ENCODE data around the gene MLH3. TPM values are rescaled to one million over a fixed set of nuclear protein-coding genes. Genes with fewer than 3 reads are reported as not detected.

MLH3 gene
- total RNA-seq: 10 to 100 TPM; 23.3 to 29.6 TPM

DNA sequence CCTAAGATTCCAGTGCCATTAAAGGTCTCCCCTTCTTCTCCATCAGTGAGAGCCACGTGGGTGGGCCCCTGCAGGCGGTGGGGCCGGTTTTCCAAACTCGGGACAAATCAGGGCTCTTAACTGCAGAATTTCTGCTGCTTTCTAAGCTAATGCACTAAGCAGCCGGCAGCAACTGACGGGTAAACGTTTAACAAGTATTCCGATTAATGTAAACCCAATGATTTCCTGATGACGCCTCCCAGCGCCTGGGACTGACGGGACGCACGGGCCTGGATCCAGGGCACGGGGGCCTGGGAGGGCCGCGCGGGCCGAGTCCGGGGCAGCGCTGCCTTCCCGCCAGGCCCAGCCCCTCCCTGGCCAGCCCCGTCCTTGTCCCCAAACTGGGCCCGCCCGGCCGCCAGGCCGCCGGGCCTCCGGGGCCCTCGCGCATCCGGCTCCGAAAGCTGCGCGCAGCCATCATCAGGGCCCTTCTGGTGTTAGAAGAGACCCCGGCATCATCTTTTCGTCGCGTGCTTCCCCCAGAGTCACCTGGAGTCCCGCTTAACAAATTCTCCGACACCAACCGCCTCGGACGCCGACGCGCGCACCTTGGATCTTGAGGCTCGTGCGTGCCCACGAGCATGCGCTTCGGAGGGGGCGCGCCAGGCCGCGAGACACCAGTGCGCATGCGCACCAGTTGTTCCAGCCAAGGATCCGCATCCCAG, at the start of gene MLH3:
Gene MLH3 (minus strand): TSS at position 616 of the 704 bp plus-strand sequence. CDS start 1,812 bp downstream, outside the sequence.
- peak within 1 kb of the TSS; percentile 87 to 93 for H3K27ac ChIP-seq
- no peaks in the 10 kb centered on the region for H3K9me3 ChIP-seq
- WGBS: under 1% methylated on average over 57 of the region's 59 CpGs
- TF ChIP-seq POLR2A (IDR thresholded peaks at IDR 0.05) (peak; percentile 72), POLR2AphosphoS5 (IDR thresholded peaks at IDR 0.05) (peak; percentile 93)
- TF ChIP-seq, protein P1, sequence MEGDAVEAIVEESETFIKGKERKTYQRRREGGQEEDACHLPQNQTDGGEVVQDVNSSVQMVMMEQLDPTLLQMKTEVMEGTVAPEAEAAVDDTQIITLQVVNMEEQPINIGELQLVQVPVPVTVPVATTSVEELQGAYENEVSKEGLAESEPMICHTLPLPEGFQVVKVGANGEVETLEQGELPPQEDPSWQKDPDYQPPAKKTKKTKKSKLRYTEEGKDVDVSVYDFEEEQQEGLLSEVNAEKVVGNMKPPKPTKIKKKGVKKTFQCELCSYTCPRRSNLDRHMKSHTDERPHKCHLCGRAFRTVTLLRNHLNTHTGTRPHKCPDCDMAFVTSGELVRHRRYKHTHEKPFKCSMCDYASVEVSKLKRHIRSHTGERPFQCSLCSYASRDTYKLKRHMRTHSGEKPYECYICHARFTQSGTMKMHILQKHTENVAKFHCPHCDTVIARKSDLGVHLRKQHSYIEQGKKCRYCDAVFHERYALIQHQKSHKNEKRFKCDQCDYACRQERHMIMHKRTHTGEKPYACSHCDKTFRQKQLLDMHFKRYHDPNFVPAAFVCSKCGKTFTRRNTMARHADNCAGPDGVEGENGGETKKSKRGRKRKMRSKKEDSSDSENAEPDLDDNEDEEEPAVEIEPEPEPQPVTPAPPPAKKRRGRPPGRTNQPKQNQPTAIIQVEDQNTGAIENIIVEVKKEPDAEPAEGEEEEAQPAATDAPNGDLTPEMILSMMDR (IDR thresholded peaks at IDR 0.05): no peak
- H3K27me3 ChIP-seq (replicated peaks; ENCODE audit: insufficient read depth): no peaks in the 10 kb centered on the region
- H3K4me1 ChIP-seq (replicated peaks): peaks cover 3% of the 10 kb centered on the region
- no peaks in the 10 kb centered on the region for H3K36me3 ChIP-seq
- intact Hi-C loops (cut with DNase I): loop anchor here (2.0 kb wide), 1 partner anchor 18 kb away; the partner anchor contains the start of gene ZC2HC1C
- peak; percentile 80 for DNase-seq (ENCODE audit: low spot score)
- peak within 1 kb of the TSS; percentile 60 to 74 for H3K4me3 ChIP-seq

DNA sequence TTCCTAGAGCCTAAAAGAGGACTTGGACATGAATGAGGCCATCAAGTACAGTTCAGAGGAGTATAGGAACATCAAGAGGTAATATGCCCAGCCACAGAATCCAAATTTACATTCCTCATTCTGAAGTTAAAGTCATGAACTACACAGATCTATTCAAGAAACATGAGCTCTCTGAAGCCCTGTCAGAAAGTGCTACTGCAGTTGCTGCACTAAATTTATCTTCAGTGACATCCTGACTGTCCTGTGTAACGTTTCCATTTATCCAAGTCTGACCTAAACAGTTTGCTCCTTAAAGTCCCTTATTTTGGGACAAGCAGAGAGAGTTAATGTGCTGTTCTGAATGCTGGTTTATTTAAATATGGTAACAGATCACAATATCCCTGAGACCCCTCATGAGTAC, 47.4 kb upstream of the MLH3 start:
- 54% methylated on average over 1 of the region's 1 CpG for WGBS
- no peak overlapping the region for H3K27ac ChIP-seq
- intact Hi-C loops (cut with DNase I): no loop called here
- H3K36me3 ChIP-seq: peaks cover 3 to 6% of the 10 kb centered on the region in 2 donors
- H3K4me3 ChIP-seq: no peak overlapping the region
- DNase-seq (ENCODE audit: low spot score): no peak
- no peak for TF ChIP-seq POLR2A (IDR thresholded peaks at IDR 0.05)
- TF ChIP-seq POLR2AphosphoS5 (IDR thresholded peaks at IDR 0.05): no peak
- TF ChIP-seq, protein P1 (IDR thresholded peaks at IDR 0.05): no peak
- H3K27me3 ChIP-seq (replicated peaks; ENCODE audit: insufficient read depth): no peaks in the 10 kb centered on the region
- no peaks in the 10 kb centered on the region for H3K9me3 ChIP-seq
- H3K4me1 ChIP-seq (replicated peaks): no peaks in the 10 kb centered on the region

DNA sequence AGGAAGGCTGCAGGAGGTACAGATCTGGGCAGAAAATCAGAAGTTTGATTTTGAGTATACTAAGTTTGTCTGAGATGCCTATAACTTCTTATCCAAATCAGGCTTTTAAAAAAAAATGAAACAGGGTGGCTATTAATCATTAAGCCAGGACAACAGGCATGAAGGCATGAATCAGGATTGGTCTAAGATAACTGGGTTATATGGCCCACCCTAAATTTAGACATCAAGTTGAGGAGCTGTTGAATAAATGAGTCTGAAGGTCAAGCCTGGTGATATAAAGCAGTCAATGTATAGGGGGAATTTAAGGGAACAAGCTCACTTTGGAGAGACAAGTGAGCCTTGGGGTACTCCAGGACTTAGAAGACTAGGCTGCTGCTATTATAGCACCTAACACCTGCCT, 46.9 kb upstream of the MLH3 start:
- no peaks in the 10 kb centered on the region for H3K27me3 ChIP-seq (replicated peaks; ENCODE audit: insufficient read depth)
- H3K4me3 ChIP-seq: no peak overlapping the region
- H3K27ac ChIP-seq: no peak overlapping the region
- H3K4me1 ChIP-seq (replicated peaks): no peaks in the 10 kb centered on the region
- H3K9me3 ChIP-seq: no peaks in the 10 kb centered on the region
- intact Hi-C loops (cut with DNase I): no loop called here
- no peak for DNase-seq (ENCODE audit: low spot score)
- no peak for TF ChIP-seq POLR2AphosphoS5 (IDR thresholded peaks at IDR 0.05)
- TF ChIP-seq, protein P1 (IDR thresholded peaks at IDR 0.05): no peak
- TF ChIP-seq POLR2A (IDR thresholded peaks at IDR 0.05): no peak
- peaks cover 3 to 6% of the 10 kb centered on the region in 2 donors for H3K36me3 ChIP-seq

DNA sequence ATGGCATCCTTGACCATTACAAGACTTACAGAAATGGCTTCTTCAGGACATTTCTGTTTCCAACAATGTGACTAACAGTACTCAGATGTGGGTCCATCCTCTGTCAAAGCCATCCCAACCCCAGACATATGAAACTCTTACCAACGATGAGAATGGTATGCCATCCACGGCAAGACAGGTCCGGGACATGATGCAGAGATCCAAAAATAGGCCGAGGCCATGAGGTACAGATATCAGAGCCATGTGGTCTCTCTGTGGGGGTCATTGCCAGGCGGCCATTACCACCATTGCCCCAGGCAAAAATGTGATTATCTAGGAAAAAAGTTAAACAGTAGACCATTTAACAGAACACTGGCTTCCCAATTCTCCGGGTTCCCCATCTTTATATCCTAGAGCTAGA, 45.7 kb upstream of the MLH3 start:
- WGBS: 88% methylated on average over 6 of the region's 6 CpGs
- no peaks in the 10 kb centered on the region for H3K9me3 ChIP-seq
- no peaks in the 10 kb centered on the region for H3K27me3 ChIP-seq (replicated peaks; ENCODE audit: insufficient read depth)
- intact Hi-C loops (cut with DNase I): no loop called here
- DNase-seq (ENCODE audit: low spot score): no peak
- TF ChIP-seq POLR2A (IDR thresholded peaks at IDR 0.05) (no peak), POLR2AphosphoS5 (IDR thresholded peaks at IDR 0.05) (no peak)
- TF ChIP-seq, protein P1 (IDR thresholded peaks at IDR 0.05): no peak
- no peak overlapping the region for H3K4me3 ChIP-seq
- H3K4me1 ChIP-seq (replicated peaks): no peaks in the 10 kb centered on the region
- H3K36me3 ChIP-seq: peaks cover 3 to 6% of the 10 kb centered on the region in 2 donors
- no peak overlapping the region for H3K27ac ChIP-seq

DNA sequence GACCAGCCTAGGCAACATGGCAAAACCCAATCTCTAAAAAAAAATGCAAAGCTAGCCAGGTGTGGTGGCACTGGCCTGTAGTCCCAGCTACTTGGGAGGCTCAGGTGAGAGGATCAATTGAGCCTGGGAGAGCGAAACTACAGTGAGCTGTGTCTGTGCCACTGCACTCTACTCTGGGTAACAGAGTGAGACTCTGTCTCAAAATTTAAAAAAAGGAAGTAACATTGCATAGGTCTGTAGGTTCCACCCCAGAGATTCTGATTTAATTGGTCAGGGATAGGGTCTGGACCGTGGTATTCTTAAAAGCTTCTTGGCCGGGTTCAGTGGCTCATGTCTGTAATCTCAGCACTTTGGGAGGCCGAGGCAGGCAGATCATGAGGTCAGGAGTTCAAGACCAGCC, 44.4 kb upstream of the MLH3 start:
- Histone ChIP-seq H3K27me3 (replicated peaks; ENCODE audit: insufficient read depth) (no peaks in the 10 kb centered on the region), H3K36me3 (peaks cover 3 to 6% of the 10 kb centered on the region in 2 donors), H3K4me3 (no peak overlapping the region), H3K4me1 (replicated peaks) (no peaks in the 10 kb centered on the region), H3K9me3 (no peaks in the 10 kb centered on the region), H3K27ac (no peak overlapping the region)
- WGBS: 94% methylated on average over 4 of the region's 4 CpGs
- intact Hi-C loops (cut with DNase I): no loop called here
- TF ChIP-seq, protein P1 (IDR thresholded peaks at IDR 0.05): no peak
- no peak for TF ChIP-seq POLR2AphosphoS5 (IDR thresholded peaks at IDR 0.05)
- no peak for TF ChIP-seq POLR2A (IDR thresholded peaks at IDR 0.05)
- DNase-seq (ENCODE audit: low spot score): no peak

Data from prostate gland (tissue), 2 donors.